ENCODE results near the gene CAPNS2.

DNA sequence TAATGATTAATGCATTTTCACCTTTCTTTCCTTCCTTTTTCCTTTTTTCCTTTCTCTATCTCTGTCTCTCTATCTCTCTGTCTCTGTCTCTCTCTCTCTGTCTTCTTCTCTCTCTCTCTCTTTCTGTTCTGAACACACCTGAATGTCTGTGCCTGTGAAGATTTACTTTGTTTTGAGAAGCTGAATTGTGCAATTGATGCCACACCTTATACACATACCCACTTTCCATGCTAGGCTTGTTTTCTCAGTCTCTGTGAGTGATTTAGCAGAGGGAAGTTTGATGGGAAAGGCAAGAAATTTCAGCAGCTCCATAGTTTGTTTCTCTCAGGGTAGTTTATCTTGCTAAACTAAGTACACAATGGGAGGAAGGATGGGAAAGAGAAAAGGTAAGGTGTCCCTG, 9.3 kb upstream of the CAPNS2 start:
- TF ChIP-seq POLR2A (IDR thresholded peaks at IDR 0.05): no peak
- TF ChIP-seq, protein P1, sequence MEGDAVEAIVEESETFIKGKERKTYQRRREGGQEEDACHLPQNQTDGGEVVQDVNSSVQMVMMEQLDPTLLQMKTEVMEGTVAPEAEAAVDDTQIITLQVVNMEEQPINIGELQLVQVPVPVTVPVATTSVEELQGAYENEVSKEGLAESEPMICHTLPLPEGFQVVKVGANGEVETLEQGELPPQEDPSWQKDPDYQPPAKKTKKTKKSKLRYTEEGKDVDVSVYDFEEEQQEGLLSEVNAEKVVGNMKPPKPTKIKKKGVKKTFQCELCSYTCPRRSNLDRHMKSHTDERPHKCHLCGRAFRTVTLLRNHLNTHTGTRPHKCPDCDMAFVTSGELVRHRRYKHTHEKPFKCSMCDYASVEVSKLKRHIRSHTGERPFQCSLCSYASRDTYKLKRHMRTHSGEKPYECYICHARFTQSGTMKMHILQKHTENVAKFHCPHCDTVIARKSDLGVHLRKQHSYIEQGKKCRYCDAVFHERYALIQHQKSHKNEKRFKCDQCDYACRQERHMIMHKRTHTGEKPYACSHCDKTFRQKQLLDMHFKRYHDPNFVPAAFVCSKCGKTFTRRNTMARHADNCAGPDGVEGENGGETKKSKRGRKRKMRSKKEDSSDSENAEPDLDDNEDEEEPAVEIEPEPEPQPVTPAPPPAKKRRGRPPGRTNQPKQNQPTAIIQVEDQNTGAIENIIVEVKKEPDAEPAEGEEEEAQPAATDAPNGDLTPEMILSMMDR (IDR thresholded peaks at IDR 0.05): no peak

Measured in heart left ventricle (tissue), 13 donors.